Activated naive CD4-positive, alpha-beta T cell treated with anti-CD3 and anti-CD28 coated beads for 36 hours (primary cell): ENCODE measurements around the gene TBC1D21. TPM values are rescaled to one million over a fixed set of nuclear protein-coding genes. Genes with fewer than 3 reads are reported as not detected.

Experiments used
- CTCF ChIA-PET: fragments of 350-600 bp; sonication (Branson Sonifier 250); formaldehyde crosslinking; loops from one replicate; lab custom pipeline; 2021; ENCODE audit warnings: antibody characterized with exemption; lab: Charles Lee
- DNase-seq: peaks from one replicate; pipeline ENCODE4 v3.0.0-alpha.2; 2020
- H3K27ac Mint-ChIP-seq: one replicate; pipeline ENCODE4 v1.8.0; 2021; ENCODE audit warnings: mild to moderate bottlenecking, mixed read lengths
- H3K27me3 Mint-ChIP-seq: one replicate; pipeline ENCODE4 v1.8.0; 2021; ENCODE audit warnings: low read depth, mixed read lengths
- H3K36me3 Mint-ChIP-seq: one replicate; pipeline ENCODE4 v1.8.0; 2021; ENCODE audit warnings: low read depth, mixed read lengths
- H3K4me1 Mint-ChIP-seq: one replicate; pipeline ENCODE4 v1.8.0; 2021; ENCODE audit warnings: low read depth, mixed read lengths
- H3K4me3 Mint-ChIP-seq: one replicate; pipeline ENCODE4 v1.8.0; 2021; ENCODE audit warnings: mild to moderate bottlenecking, moderate library complexity, mixed read lengths
- H3K9me3 Mint-ChIP-seq: one replicate; pipeline ENCODE4 v1.8.0; 2021; ENCODE audit warnings: mixed read lengths
- intact Hi-C: fragments of 100-400 bp; cut with micrococcal nuclease; formaldehyde crosslinking; loops from one replicate; pipeline ENCODE4 v1.15.1; 2023
- total RNA-seq, 2 experiments: library from RNA; stranded (reverse); gene quantifications; one replicate each; pipeline ENCODE4 v1.2.3, GENCODE V29; 2021

TBC1D21 gene
- total RNA-seq, 2 experiments from 2014 or later = not detected

GRCh38 chr15:73845507-73845906 lies 27.9 kb upstream of the TBC1D21 start:
- no peak overlapping the region for H3K4me3 Mint-ChIP-seq
- no peak for DNase-seq

GRCh38 chr15:73845907-73846306 lies 27.5 kb upstream of the TBC1D21 start:
- Mint-ChIP-seq H3K9me3 (no peaks in the 10 kb centered on the region), H3K27me3 (no peaks in the 10 kb centered on the region), H3K4me1 (no peaks in the 10 kb centered on the region), H3K27ac (no peak overlapping the region), H3K36me3 (no peaks in the 10 kb centered on the region), H3K4me3 (no peak overlapping the region)
- CTCF ChIA-PET = interaction anchor here (1.7 kb wide), 1 partner anchor 28 kb away, joined by 4 read pairs; no protein-coding TSS in a partner anchor
- intact Hi-C loops = no loop called here
- DNase-seq = no peak

More at GRCh38 chr15:73845507-73845906, 27.9 kb upstream of the TBC1D21 start:
- CTCF ChIA-PET = interaction anchor here (1.7 kb wide), 1 partner anchor 29 kb away, joined by 4 read pairs; no protein-coding TSS in a partner anchor
- H3K27me3 Mint-ChIP-seq = peaks cover 3% of the 10 kb centered on the region
- intact Hi-C loops = no loop called here
- no peaks in the 10 kb centered on the region for H3K36me3 Mint-ChIP-seq
- H3K4me1 Mint-ChIP-seq = no peaks in the 10 kb centered on the region
- no peaks in the 10 kb centered on the region for H3K9me3 Mint-ChIP-seq
- H3K27ac Mint-ChIP-seq = no peak overlapping the region

- Mint-ChIP-seq H3K36me3 (no peaks in the 10 kb centered on the region), H3K27me3 (peaks cover 13% of the 10 kb centered on the region), H3K9me3 (no peaks in the 10 kb centered on the region), H3K4me3 (no peak overlapping the region), H3K4me1 (no peaks in the 10 kb centered on the region), H3K27ac (no peak overlapping the region)
- DNase-seq = no peak
- intact Hi-C loops = no loop called here
- CTCF ChIA-PET = no interaction called here
These were observed 23.7 kb upstream of the TBC1D21 start for GRCh38 chr15:73849641-73850040.

GRCh38 chr15:73850228-73850627 lies 23.1 kb upstream of the TBC1D21 start:
- no peak overlapping the region for H3K27ac Mint-ChIP-seq
- DNase-seq = no peak
- H3K9me3 Mint-ChIP-seq = no peaks in the 10 kb centered on the region
- H3K4me1 Mint-ChIP-seq = no peaks in the 10 kb centered on the region
- intact Hi-C loops = no loop called here
- H3K4me3 Mint-ChIP-seq = no peak overlapping the region
- no peaks in the 10 kb centered on the region for H3K36me3 Mint-ChIP-seq
- CTCF ChIA-PET = no interaction called here
- peaks cover 17% of the 10 kb centered on the region for H3K27me3 Mint-ChIP-seq

- peak; percentile 79 for DNase-seq
- no peak overlapping the region for H3K27ac Mint-ChIP-seq
- no peak overlapping the region for H3K4me3 Mint-ChIP-seq
- intact Hi-C loops = no loop called here
- no peaks in the 10 kb centered on the region for H3K36me3 Mint-ChIP-seq
- H3K27me3 Mint-ChIP-seq = peaks cover 24% of the 10 kb centered on the region
- CTCF ChIA-PET = no interaction called here
- no peaks in the 10 kb centered on the region for H3K4me1 Mint-ChIP-seq
- H3K9me3 Mint-ChIP-seq = no peaks in the 10 kb centered on the region
These were observed 21.7 kb upstream of the TBC1D21 start for GRCh38 chr15:73851689-73852088.

GRCh38 chr15:73852507-73852906 lies 20.9 kb upstream of the TBC1D21 start:
- Mint-ChIP-seq H3K27me3 (peaks cover 24% of the 10 kb centered on the region), H3K27ac (no peak overlapping the region), H3K36me3 (no peaks in the 10 kb centered on the region), H3K9me3 (no peaks in the 10 kb centered on the region), H3K4me3 (no peak overlapping the region), H3K4me1 (no peaks in the 10 kb centered on the region)
- intact Hi-C loops = no loop called here
- no peak for DNase-seq
- CTCF ChIA-PET = no interaction called here

- CTCF ChIA-PET = no interaction called here
- Mint-ChIP-seq H3K27me3 (peaks cover 24% of the 10 kb centered on the region), H3K36me3 (no peaks in the 10 kb centered on the region), H3K27ac (no peak overlapping the region), H3K9me3 (no peaks in the 10 kb centered on the region), H3K4me1 (no peaks in the 10 kb centered on the region), H3K4me3 (no peak overlapping the region)
- intact Hi-C loops = no loop called here
- DNase-seq = no peak
These were observed 19.1 kb upstream of the TBC1D21 start for GRCh38 chr15:73854265-73854664.

- no peaks in the 10 kb centered on the region for H3K9me3 Mint-ChIP-seq
- H3K36me3 Mint-ChIP-seq = no peaks in the 10 kb centered on the region
- intact Hi-C loops = no loop called here
- no peak for DNase-seq
- H3K27ac Mint-ChIP-seq = no peak overlapping the region
- H3K27me3 Mint-ChIP-seq = peaks cover 24% of the 10 kb centered on the region
- H3K4me3 Mint-ChIP-seq = no peak overlapping the region
- no peaks in the 10 kb centered on the region for H3K4me1 Mint-ChIP-seq
- CTCF ChIA-PET = interaction anchor here (0.6 to 2.1 kb wide), 2 partner anchors 17 to 450 kb away, joined by 5 read pairs; no protein-coding TSS in a partner anchor
These were observed 16.7 kb upstream of the TBC1D21 start for GRCh38 chr15:73856458-73857192.

GRCh38 chr15:73857193-73857920 lies 16.0 kb upstream of the TBC1D21 start:
- H3K36me3 Mint-ChIP-seq = no peaks in the 10 kb centered on the region
- no peaks in the 10 kb centered on the region for H3K4me1 Mint-ChIP-seq
- no peak overlapping the region for H3K27ac Mint-ChIP-seq
- no peak overlapping the region for H3K4me3 Mint-ChIP-seq
- peaks cover 21% of the 10 kb centered on the region for H3K27me3 Mint-ChIP-seq
- H3K9me3 Mint-ChIP-seq = no peaks in the 10 kb centered on the region
- intact Hi-C loops = no loop called here
- DNase-seq = no peak
- CTCF ChIA-PET = interaction anchor here (2.1 kb wide), 1 partner anchor 17 kb away, joined by 5 read pairs; no protein-coding TSS in a partner anchor

GRCh38 chr15:73858062-73858461 lies 15.3 kb upstream of the TBC1D21 start:
- H3K9me3 Mint-ChIP-seq = peaks cover under 1% of the 10 kb centered on the region
- no peaks in the 10 kb centered on the region for H3K4me1 Mint-ChIP-seq
- H3K27me3 Mint-ChIP-seq = peaks cover 16% of the 10 kb centered on the region
- no peaks in the 10 kb centered on the region for H3K36me3 Mint-ChIP-seq
- no peak overlapping the region for H3K27ac Mint-ChIP-seq
- DNase-seq = no peak
- H3K4me3 Mint-ChIP-seq = no peak overlapping the region
- CTCF ChIA-PET = interaction anchor here (2.1 kb wide), 1 partner anchor 16 kb away, joined by 5 read pairs; no protein-coding TSS in a partner anchor
- intact Hi-C loops = no loop called here

- H3K9me3 Mint-ChIP-seq = peaks cover 1% of the 10 kb centered on the region
- no peaks in the 10 kb centered on the region for H3K36me3 Mint-ChIP-seq
- DNase-seq = no peak
- peaks cover 10% of the 10 kb centered on the region for H3K4me1 Mint-ChIP-seq
- intact Hi-C loops = no loop called here
- CTCF ChIA-PET = interaction anchor here (1.0 kb wide), 1 partner anchor 21 kb away, joined by 3 read pairs; no protein-coding TSS in a partner anchor
- H3K27me3 Mint-ChIP-seq = peaks cover 2% of the 10 kb centered on the region
- no peak overlapping the region for H3K4me3 Mint-ChIP-seq
- no peak overlapping the region for H3K27ac Mint-ChIP-seq
These were observed 11.1 kb upstream of the TBC1D21 start for GRCh38 chr15:73862276-73862675.

- H3K27ac Mint-ChIP-seq = no peak overlapping the region
- CTCF ChIA-PET = interaction anchor here (0.7 to 1.1 kb wide), 2 partner anchors 8 to 101 kb away, joined by 3 to 4 read pairs; partner anchors contain the start of gene TBC1D21
- no peak for DNase-seq
- intact Hi-C loops = no loop called here
- H3K36me3 Mint-ChIP-seq = no peaks in the 10 kb centered on the region
- H3K4me3 Mint-ChIP-seq = no peak overlapping the region
- H3K9me3 Mint-ChIP-seq = peaks cover 1% of the 10 kb centered on the region
- H3K4me1 Mint-ChIP-seq = peaks cover 10% of the 10 kb centered on the region
- H3K27me3 Mint-ChIP-seq = peaks cover 3% of the 10 kb centered on the region
These were observed 8.0 kb upstream of the TBC1D21 start for GRCh38 chr15:73865379-73865778.
